NCI-H446 (cell line): ENCODE data around the gene CHST3.
A peak's percentile ranks its signal among the peaks of the same experiment; 100 is the strongest.

Source experiments
- DNase-seq, 2 experiments: peaks; one replicate each; lab custom pipeline; 2025; lab: John Stamatoyannopoulos, UW

Gene CHST3

GRCh38 chr10:72010234-72010973 lies 46.2 kb downstream of the CHST3 start:
- no peak for DNase-seq

DNA sequence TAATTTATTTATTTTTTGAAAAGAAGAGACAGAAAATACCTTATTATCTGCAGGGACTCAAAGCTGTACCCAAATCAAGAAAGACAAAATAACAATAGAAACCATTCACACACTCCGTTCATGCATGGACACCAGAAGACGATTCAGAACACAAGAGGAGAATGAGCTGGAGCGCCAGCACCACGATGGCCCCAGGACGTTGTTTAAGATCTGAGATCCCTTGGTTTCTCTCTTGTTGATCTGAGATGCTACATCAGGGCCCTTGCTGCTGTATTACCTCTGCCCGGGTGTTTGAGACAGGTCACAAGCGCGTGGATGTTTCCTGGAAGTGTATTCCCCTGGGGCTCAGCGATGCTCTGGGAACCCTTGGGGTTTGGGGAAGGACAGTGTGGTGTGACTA lies 46.8 kb downstream of the CHST3 start:
- DNase-seq, result no peak

GRCh38 chr10:72011468-72011867 lies 47.3 kb downstream of the CHST3 start:
- DNase-seq, result no peak

- DNase-seq, result peak in 1 of 2 experiments; percentile 2
These were observed 47.8 kb downstream of the CHST3 start for GRCh38 chr10:72011976-72012512.

DNA sequence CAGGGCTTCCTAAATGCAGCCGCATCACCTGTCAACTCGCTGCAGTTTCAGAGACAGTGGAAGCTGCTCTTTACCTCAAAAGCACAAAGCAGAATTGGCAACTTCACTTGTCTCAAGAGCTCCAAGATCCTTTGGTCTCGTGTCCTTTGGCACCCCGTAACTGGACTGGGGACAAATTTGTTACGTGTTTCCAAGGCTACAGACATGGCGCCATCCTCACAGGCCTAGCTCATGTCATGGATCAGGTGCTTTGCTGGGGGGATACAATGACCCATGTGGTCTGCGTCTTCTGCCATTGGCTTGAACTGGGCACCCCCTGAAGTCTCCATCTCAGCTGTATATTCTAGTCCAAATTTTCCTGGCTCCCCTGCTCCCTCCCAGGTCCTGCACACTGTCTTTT lies 48.6 kb downstream of the CHST3 start:
- no peak for DNase-seq

DNA sequence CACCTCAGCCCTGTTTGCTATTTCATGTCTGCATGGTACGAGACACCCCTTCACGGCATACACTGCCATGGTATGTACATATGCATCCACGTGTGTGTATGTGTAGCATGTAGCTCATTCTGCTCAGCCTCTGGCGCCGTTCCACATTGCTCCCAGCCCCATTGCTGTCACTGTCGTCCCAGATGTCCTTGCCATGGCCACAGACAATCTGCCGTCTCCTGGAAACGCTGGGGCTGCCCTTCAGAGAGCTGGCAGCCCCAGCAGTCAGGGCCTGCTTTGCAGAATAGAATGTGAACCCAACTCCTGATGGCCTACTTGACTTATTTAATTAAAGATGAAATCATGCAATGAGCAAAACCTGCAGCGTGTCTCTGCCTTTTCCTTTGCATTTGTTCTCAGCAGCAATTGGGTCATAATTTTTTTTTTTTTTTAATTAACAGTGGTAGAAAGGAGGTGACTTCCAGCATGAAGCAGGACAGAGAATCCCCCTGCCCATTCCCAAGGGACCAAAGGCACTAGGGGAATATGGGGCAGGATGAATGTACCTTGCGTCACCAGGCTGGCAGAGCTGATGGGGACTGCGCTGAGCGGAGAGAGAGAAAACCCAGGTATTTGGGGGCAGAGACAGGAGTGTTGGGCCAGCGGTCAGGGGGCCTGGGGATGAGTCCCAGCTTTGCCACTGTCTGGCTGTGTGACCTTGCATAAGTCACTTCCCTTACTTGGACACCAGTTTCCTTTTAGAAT lies 49.2 kb downstream of the CHST3 start:
- peak in 1 of 2 experiments; percentile 29 for DNase-seq

DNA sequence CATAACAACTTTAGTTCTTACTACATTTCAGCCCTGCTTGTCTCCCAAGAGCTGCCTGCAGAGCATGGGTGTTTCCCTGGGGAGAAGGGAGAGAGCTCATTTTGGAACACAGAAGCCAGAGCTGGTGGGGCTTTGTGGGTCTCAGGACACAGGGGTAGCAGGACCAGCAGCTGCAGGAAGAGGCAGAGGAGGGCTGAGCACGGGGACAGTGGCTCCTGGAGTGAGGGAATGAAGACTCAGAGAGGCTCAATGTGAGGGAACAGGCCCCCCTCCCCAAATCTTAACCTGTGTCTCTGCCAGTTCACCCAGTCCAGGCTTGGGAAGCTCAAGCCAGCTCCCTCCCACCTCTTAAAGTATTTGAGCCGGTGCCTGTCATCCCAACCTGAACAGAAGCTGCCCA lies 50.0 kb downstream of the CHST3 start:
- DNase-seq, result no peak

DNA sequence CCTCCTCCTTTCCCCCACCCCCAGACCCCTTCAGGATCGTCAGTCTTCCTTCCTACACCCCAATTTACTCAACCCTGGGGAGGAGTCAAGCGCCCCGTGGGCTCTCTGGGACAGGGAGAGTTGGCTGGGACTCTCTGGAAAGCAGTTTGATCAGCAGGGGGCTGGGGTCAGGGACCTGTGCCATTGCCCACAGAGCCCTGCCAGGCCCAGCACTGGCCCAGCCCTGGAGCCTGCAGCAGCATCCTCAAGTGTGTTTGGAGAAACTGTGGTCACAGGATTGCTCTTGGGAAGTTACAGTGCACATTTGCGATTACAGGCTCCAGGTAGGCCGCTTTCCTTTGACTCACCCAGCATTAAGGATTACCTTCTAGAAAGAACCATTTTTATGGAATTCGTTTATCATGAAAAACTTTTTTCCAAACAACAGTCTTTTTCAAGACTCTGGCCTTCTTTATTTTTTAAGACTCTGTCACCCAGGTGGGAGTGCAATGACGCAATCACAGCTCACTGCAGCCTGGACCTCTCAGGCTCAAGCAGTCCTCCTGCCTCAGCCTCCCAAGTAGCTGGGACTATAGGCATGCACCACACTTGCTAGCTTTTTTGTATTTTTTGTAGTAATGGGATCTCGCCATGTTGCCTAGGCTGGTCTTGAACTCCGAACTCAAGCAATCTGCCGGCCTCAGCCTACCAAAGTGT lies 50.7 kb downstream of the CHST3 start:
- DNase-seq, result no peak

- DNase-seq, result no peak
These were observed 51.6 kb downstream of the CHST3 start for GRCh38 chr10:72015841-72016240.

GRCh38 chr10:72016608-72017300 lies 52.6 kb downstream of the CHST3 start:
- DNase-seq, result no peak

DNA sequence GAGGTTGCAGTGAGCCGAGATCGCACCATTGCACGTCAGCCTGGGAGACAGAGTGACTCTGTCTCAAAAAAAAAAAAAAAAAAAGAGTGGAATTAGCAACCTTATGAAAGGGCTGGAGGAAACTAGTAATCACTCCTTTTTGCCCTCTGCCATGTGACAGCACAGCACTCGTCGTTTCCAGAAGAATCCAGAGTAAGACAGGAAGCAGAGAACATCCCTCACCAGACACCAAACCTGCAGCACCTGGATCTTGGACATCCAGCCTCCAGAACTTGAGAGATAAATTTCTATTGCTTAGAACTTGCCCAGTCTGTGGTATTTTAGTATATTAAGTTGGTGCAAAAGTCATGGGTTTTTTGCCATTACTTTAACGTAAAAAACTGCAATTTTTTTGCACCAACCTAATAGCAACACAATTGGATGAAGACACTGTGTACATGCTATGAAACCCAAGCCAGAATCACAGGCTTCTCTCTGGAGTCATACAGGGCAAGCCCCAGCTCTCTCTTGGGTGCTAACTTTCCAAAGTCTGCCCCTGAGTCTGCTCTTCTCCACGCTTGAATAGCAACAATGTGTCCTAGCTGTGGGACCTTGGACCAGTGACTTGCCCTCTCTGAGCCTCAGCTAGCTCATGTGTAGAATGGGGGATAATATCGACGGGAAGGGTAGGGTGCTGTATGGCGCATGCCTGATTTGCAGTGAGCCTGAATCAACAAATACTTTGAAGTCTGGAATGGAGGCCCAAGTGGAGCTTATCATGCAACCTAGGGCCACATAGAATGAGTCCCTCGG lies 55.1 kb downstream of the CHST3 start:
- DNase-seq, result no peak

GRCh38 chr10:72020914-72021809 lies 57.0 kb downstream of the CHST3 start:
- DNase-seq, result no peak

DNA sequence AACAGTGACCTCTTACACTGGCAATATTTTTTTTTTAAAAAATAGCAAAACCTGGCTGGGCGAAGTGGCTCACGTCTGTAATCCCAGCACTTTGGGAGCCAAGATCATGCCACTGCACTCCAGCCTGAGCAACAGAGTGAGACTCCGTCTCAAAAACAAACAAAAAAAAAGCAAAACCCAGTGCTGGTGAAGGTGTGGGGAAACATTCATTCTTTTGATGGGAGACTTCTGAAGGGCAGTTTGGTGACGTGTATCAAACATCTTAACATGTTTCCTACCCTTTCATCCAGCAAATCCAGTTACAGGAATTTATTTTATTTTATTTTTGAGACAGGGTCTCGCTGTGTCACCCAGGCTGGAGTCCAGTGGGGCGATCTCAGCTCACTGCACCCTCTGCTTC lies 58.0 kb downstream of the CHST3 start:
- no peak for DNase-seq

- no peak for DNase-seq
These were observed 60.4 kb downstream of the CHST3 start for GRCh38 chr10:72024596-72024995.

DNA sequence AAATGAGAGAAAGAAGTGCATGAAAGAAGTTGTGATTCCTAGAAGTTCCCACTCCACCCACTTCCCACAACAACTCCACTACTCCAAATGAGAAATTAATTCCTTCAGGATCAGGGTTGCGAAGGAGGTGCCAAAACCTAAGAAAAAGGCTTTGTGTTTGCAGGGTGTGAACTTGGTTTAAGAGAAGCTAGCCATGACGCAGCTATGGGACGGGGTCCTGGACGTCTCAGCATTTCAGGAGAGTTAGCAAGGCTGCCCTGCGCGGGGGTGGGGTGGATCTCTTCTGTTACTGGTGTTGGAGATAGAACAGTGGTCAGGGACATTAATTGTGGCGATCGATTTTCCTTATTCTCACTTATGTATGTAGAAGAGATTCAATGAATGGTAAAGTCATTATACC lies 61.2 kb downstream of the CHST3 start:
- no peak for DNase-seq

- DNase-seq, result no peak
These were observed 61.6 kb downstream of the CHST3 start for GRCh38 chr10:72025832-72026231.

GRCh38 chr10:72026278-72027111 lies 62.3 kb downstream of the CHST3 start:
- DNase-seq, result no peak

- DNase-seq, result no peak
These were observed 63.3 kb downstream of the CHST3 start for GRCh38 chr10:72027498-72027897.

GRCh38 chr10:72029414-72029813 lies 65.2 kb downstream of the CHST3 start:
- DNase-seq, result no peak
